T-helper 1 cell (primary cell): ENCODE results near the gene SIL1.
A peak's percentile ranks its signal among the peaks of the same experiment; 100 is the strongest.
"Not testable (repeated sequence)": the region's sequence is repeated elsewhere in the genome, so short reads cannot be mapped to it uniquely, and the experiment has no call there.

Source experiments
- DNase-seq, 5 donors: peaks; one replicate each; pipeline ENCODE4 v3.0.0-alpha.2; 2012 to 2020
- total RNA-seq, 4 donors: gene quantifications; one replicate each; lab custom pipeline; 2026; lab: John Stamatoyannopoulos, UW

The SIL1 gene
- total RNA-seq = 10.6 to 14.2 (median 12.3) reads per million in 4 donors

DNA sequence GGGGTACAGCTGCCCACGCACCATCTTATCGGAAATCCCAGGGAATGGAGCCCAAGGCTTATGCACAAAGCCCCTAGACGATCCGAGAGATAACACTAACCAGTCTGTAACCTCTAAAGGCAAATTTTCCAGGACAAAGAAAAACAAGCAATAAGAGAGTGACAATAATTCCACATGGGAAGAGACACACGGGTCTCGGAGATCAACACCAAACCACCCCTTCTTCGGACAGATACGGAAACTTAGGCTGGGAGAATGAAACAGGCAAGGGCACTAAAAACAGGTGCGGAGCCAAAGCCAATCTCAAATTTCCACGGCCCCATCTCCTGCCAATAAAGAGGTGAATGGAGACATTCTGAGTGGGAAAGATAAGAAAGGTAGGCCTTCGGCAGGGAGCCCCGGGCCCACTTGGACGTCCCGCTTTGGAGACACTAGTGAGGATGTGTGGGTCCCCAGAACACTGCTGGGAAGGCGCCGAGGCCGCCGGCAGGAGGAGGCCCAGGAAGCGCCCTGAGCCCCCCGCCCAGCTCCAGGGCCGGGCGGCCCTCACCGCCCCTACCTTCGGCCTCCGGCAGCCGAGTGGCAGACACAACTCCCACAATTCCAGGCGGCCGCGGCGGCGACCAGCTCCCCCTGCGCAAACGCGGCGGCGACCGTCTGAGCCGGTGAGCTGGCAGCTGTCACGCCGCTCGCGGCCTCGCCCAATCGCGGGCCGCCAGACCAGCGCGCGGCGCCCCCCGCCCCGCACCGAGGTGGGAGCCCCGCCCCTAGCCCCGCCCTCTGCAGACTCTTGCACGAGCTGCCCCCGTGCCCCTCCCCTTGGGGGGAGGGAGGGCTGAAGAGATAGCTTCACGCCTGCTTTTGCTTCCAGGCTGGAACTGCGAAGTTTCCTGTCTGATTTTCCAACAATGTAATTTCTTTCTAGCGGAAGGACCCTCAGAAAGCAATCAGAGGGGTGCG, at the start of gene SIL1:
Gene SIL1, minus strand, starts transcription at position 659 of the 960 bp plus-strand sequence. CDS start 70,525 bp downstream, outside the sequence.
- peak; percentile 92 to 96 (median 95) for DNase-seq

- peak in 1 of 5 donors; percentile 64 for DNase-seq
These were observed 48.2 kb upstream of the SIL1 start for GRCh38 chr5:139246394-139246793.

- DNase-seq = no peak
These were observed 47.6 kb upstream of the SIL1 start for GRCh38 chr5:139245637-139246339.

DNA sequence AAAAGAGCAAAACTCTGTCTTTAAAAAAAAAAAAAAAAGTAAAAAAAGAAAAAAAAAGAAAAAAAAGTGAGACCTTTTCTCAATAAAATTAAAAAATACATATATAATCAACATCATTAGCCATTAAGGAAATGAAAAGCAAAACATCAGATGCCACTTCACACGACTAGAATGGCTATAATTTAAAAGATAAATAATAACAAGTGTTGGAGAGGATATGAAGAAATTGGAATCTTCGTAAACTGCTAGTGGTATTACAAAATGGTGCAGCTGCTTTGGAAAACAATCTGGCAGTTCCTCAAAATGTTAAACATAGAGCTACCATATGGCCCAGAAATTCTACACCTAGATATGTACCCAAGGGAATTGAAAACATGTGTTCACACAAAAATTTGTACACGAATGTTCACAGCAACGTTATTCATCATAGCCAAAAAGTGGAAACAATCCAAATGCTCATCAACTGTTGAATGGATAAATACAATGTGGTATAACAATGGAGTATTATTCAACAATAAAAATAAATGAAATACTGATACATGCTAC, 45.3 kb upstream of the SIL1 start:
- no peak for DNase-seq

DNA sequence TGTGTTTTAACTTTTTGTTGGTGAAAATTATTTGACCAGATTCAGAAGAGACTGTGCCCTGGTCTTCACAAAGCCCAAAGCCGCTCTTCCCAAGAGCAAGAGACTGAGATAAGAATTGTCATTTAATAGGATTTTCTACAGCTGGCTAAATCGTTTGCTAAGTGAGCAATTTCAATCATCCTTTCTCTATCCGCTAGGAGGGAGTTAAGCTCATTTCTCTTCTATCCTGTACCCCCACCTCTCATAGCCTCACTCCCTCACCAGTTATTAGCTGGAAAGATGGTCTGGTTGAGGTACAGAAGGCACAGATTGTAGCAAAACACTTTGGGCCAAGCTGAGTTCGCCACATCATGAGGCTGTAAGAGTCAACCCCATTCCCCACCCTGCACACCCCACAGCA, 43.0 kb upstream of the SIL1 start:
- DNase-seq = no peak

GRCh38 chr5:139236479-139236878, 38.3 kb upstream of the SIL1 start:
- no peak for DNase-seq

- no peak for DNase-seq
These were observed 34.1 kb upstream of the SIL1 start for GRCh38 chr5:139232147-139232724.

- no peak for DNase-seq
These were observed 30.1 kb upstream of the SIL1 start for GRCh38 chr5:139228201-139228803.

GRCh38 chr5:139226131-139226530, 28.0 kb upstream of the SIL1 start:
- DNase-seq = no peak

DNA sequence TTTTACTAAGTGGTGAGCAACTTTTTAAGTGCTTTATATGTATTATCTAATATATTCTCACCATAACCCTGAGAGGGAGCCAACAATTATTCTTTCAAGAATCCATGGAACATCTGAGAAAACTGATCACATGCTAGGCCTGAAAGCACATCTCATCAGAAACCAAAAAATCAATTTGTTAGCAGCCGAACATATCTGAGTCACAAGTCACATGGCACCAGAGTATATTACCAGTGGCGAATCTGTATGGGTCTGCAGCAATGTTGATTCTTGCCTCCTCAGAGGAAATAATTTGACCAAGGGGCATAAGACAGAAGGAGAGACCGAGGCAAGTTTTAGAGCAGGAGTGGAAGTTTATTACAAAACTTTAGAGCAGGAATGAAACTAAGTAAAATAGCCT, 25.3 kb upstream of the SIL1 start:
- DNase-seq = no peak

- DNase-seq = no peak
These were observed 24.2 kb upstream of the SIL1 start for GRCh38 chr5:139222346-139222745.

DNA sequence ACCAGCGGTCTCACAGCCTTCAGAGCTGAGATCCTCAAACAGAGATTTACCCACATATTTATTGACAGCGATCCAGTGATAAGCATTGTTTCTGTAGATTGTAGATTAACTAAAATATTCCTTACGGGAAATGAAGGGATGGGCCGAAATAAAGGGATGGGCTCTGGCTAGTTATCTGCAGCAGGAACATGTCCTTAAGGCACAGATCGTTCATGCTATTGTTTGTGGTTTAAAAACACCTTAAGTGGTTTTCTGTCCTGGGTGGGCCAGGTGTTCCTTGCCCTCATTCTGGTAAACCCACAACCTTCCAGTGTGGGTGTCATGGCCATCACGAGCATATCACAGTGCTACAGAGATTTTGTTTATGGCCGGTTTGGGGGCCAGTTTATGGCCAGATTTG, 19.9 kb upstream of the SIL1 start:
- not testable (repeated sequence) for DNase-seq

DNA sequence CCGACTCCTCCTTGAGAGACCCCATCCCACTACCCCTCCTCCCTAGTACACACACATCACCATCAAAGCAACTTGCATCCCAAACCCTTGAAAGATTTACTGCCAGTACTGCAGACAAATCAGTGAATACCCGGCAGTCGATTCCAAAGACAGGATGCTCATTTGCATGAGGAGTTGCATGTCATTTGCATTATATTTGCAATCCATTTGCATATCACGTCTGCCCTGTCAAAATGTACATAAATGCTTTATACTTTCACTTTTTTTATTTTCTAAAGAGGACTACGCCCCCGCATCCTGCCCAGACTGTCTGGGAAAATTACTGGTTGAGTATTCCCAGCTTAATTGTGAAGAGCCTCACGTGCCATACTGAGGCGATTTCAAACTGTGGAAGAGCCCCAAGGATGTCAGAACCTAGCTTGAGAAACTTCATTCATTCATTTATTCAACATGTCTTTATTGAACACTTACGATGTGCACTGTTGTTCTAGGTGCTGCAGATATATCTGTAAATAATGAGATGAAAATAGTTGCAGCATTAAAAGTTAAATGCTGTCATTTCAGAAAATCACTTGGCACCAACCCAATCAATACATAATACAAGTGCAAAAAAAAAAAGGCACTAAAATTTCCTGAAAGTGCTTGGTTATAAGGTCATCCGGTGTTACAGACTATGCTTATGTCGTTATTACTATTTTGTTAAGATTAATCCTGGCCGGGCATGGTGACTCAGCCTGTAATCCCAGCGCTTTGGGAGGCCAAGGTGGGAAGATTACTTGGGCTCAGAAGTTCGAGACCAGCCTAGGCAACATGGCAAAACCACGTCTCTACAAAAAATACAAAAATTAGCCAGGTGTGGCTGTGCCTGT, 17.2 kb upstream of the SIL1 start:
- DNase-seq = no peak

DNA sequence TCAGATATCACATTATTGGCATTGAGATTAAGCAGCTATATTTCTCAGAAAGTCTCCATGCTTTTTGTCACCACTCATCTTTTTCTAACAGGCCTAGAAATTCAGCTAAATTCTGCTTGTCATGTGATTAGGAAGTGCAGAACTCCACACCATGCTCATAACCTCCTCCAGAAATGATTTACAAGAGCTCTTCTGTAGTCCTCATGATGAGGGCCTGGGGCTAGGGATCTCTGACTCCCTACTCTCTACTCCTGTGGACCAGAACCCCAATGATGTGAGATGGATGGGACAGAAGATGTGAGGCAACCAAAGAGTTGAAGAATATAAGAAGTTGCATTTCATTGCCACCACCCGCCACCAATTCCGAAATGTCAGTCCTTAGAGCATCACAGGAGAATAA, 16.5 kb upstream of the SIL1 start:
- DNase-seq = no peak

GRCh38 chr5:139212906-139213305, 14.7 kb upstream of the SIL1 start:
- no peak for DNase-seq

GRCh38 chr5:139212486-139212885, 14.3 kb upstream of the SIL1 start:
- DNase-seq = no peak

GRCh38 chr5:139210585-139210984, 12.4 kb upstream of the SIL1 start:
- no peak for DNase-seq

DNA sequence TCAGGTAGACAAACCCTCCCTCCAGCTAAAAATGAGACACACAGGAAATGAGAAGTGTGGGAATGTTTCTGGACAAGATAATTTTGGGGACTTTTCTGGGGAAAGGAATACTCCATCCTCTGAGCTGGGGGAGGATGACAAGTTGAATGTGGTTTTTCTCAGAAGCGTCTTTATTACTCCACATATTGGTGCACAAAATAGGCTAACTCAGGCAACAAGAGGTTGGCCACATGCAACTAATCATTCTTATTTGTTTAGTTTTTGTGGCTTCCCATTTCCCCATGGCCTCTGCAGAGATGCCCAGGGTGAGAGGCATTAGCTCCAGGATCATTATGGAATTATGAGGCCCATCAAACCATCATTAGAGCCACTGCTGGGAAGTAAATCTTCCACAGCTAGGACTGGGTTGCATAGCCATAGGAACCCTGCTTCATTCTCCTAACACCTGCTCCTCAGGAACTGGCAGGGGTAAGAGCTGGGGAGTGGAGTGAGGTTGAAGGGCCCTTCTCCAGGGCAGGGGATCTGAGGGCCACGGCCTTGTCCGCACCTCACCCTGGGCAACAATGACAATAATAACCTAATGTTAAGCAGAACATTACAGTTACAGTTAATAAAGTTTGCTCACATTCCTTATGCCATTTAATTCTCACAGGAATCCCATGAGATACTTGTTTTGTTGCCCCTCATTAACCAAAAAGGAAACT, 9.3 kb upstream of the SIL1 start:
- no peak for DNase-seq

DNA sequence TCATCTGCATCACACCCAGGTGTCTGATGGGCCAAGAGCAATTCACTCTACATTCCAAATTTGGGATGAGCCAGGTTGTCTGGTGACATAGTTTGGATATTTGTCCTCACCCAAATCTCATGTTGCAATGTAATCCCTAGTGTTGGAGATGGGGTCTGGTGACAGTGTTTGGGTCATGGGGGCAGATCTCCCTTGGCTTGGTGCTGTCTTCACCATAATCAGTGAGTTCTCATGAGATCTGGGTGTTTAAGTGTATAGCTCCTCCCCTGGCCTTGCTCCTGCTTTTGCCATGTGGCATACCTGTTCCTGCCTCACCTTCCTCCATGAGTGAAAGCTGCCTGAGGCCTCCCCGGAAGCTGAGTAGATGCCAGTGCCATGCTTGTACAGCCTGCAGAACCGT, 7.4 kb upstream of the SIL1 start:
- no peak for DNase-seq

- no peak for DNase-seq
These were observed 7.0 kb upstream of the SIL1 start for GRCh38 chr5:139205124-139205523.

DNA sequence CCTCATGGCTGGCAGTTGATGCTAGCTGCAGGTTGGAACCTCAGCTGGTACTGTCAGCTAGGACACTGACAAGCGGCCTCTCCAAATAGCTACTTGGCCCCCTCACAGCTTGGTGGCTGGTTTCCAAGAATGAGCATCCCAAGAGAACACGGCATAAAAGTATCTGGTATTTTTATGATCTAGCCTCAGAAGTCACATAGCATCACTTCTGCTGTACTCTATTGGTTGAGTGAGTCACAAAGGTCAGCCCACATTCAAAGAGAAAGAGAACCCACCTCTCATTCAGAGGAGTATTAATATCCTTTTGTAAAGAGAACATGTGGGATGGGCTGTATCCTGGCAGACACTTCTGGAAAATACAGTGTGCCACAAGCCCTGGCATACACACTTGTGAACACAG, 6.0 kb upstream of the SIL1 start:
- DNase-seq = no peak
